TTC549 (cell line): ENCODE measurements around the gene KRT76.

Experiments used
- FAIRE-seq: peaks from 2 replicates; lab custom pipeline; 2012; peaks lifted over from hg19 to GRCh38; lab: Jason Lieb, UNC

The KRT76 gene

DNA sequence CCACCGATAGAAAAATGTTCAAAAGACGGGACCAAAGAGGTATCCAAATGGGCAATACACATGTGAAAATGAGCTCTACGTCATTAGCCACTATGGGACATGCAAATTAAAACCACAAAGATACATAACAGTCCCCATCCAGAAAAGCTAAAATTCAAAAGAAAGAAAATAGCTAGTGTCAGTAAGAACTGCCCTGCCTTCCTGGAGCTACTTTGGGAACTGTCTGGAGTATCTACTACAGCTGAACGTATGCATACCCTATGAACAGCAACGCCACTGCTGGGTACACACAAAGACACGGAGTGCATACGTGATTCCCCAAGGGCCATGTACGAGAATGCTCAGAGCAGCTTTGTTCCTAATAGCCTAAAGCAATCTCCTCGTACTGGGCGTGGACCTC is 48.0 kb downstream of the KRT76 start:
- no peak for FAIRE-seq

DNA sequence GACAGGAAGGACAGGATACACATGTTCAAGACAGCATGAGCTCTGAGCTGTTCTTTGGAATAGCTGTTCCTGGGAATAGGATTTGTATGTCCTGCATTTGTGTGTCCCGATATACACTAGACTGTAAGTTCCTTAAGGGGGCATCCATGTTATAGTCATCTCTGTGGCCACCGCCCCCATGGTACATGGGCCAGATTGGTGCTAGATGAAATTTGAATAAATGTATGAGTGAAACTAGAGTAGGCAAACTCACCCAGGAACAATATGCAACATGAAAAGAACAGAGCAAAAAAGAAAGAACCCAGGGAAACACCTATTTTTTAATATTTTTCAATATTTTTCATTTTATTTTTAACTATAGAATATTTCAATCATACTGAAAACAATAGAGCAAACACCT is 48.8 kb downstream of the KRT76 start:
- FAIRE-seq, result no peak

DNA sequence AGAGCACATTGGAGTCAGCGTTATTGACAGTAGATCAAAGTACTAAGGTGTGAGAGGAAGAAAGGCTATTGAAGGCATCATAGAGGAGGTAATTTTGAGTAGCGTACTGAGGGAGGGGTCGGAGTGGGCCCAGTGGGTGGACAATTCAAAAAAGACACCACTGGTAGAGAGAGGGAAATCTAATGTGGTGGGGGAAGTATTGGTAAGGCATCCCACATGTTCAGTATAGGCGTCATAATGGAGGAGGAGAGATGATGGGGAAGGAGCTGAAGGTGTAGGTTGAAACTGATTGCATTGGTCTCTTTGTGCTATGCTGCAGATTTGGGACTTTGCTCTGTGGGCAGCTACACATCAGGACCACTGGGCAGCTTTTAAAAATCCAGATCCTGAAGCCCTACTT is 50.1 kb downstream of the KRT76 start:
- no peak for FAIRE-seq

DNA sequence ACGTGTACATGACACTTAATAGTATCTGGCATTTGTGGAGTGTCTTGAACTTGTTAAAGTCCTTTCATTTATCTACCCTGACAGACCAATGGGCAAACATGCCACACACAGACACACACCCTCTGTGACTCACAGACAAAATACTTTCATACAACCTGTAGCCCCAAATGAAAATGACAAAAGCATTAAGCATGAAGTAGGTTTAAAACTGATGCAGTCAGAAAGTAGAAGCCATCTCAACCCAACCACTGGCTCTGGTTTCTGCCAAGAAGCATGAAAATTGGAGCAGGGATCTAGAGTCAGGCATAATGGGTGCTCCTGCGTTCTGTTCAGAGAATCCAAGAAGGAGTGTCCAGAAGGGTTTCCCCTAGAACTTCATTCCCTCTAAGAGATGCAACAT is 50.7 kb downstream of the KRT76 start:
- FAIRE-seq, result no peak

DNA sequence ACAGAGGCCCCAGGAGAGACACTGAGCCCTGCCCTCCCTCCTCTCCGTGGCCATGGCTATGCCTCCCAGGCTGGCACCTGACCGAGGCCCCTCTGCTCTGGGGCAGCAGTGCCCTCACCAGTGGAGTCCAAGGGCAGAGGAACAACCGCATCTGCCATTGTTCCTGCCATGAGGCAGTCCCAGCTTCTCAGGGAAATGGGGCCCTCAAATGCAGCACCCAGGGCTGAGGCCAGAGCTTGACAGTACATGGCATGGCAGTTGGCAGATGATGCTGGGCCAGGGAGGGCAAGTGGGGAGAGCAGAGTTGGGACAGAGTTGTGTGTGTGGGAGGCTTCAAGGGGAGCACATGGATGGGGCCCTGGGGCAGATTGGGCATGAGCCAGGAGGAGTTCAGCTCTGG is 52.8 kb downstream of the KRT76 start:
- FAIRE-seq, result no peak

DNA sequence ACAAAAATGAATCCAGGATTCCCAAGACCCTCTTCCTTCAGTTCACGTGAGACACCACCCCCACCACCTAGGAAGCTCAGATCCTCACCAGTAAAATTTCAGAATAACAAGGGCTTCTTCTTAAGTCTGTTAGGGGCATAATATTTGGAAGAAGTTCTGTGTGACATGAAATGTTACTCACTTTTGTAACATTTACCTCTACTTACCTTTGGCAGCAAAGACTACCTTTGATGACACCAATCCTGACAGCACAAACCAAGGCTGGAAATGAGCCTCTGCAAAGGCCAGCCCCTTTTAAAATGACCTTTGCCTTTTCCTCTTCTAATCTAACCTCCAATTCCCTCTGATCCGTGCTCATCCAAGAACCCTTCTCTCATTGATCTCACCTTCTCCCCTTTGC is 54.5 kb downstream of the KRT76 start:
- FAIRE-seq, result no peak

DNA sequence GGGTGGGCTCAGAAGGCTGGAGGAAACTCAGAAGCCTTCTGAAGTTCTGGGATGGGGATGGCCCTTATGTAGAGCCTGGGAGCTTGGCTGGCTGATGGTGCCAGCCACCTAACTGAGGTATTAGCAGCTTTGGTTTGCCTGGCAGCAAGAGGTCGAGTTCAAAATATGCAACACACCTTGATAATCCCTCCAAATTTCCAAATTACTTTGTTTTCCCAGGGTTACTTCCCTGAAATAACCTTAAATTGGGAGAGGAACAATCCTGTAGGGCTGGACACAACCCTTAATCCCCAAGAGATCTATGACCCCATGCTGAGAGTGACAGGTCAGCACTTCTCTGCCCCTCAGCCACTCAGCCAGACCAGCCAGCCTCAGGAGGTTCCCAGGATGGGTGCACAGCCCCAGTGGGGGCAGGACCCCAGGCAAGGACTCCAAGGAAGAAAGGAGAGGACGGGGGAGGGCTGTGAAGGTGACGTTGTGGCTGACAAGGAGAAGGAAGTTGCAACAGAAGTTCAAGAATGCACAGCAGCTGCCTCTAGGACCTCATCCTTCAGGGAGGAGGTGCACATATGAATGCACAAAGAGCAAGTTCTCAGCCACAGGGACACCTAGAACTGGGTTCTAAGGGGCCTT is 55.2 kb downstream of the KRT76 start:
- no peak for FAIRE-seq

DNA sequence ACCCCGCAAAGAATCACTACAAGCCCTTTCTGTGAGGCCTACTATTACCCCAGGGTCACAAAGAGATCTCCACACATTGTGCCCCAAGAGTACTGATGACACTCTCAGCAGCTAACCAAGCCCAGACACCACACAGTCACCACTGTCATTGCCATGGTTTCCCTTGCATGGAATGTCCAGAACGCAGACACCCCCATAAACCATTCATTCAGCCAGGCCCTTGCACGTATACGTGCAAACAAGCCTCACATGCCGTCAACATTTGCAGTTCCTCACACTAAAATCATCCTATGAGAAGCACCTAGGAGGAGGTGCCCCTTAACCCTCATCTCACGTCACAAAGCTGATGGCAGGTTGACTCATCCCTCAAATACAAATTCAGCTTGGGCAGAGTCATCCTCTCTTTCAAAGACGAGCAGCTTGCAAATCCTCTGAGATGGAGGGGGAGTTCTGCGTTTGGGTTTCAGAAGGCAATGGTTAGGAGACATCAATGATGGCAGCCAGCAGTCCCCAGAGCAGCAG is 56.7 kb downstream of the KRT76 start:
- FAIRE-seq, result no peak
